Fibroblast of pulmonary artery (primary cell): Measurements from ENCODE around the gene TIPIN.
"Not testable (repeated sequence)": the region's sequence is repeated elsewhere in the genome, so short reads cannot be mapped to it uniquely, and the experiment has no call there.

Source experiments
- DNase-seq: peaks from one replicate; pipeline ENCODE4 v3.0.0-alpha.2; 2010; ENCODE audit warnings: low read depth
- H3K4me3 ChIP-seq: replicated peaks from 2 replicates; pipeline ENCODE4 v1.5.1; 2011; ENCODE audit warnings: low read depth, mild to moderate bottlenecking, control low read depth, low read length, moderate library complexity
- CTCF ChIP-seq: IDR thresholded peaks from 2 replicates; pipeline ENCODE4 v1.5.1; 2011; ENCODE audit warnings: mild to moderate bottlenecking, control low read depth, low read length, inconsistent platforms; ENCODE audit errors: missing control alignments

Gene TIPIN

GRCh38 chr15:66386204-66387123 lies 30.0 kb upstream of the TIPIN start, which contains the start of gene MAP2K1:
MAP2K1 (plus strand) TSS chr15:66386912; CDS start chr15:66387348, 436 bp downstream.
- peak; percentile 97 for DNase-seq
- TF ChIP-seq CTCF: peak; percentile 56
- H3K4me3 ChIP-seq: peak within 1 kb of the TSS; percentile 86

DNA sequence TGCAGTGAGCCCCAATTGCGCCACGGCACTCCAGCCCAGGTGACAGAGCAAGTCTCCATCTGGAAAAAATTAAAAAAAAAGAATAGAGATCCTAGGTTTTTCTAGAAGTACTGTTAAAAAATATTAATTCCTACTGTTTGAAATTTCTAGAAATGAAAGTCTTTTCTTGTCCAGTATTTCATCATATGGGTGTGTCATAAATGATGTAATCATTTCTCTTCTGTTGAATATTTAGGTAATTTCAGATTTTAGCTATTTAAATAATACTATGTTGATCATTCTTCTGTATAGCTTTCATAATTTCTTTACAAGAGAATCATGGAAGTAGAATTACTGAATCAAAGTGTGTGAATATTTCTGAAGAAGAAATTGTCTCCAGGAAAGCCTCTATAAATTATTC lies 24.9 kb upstream of the TIPIN start:
- not testable (repeated sequence) for DNase-seq, H3K4me3 ChIP-seq

DNA sequence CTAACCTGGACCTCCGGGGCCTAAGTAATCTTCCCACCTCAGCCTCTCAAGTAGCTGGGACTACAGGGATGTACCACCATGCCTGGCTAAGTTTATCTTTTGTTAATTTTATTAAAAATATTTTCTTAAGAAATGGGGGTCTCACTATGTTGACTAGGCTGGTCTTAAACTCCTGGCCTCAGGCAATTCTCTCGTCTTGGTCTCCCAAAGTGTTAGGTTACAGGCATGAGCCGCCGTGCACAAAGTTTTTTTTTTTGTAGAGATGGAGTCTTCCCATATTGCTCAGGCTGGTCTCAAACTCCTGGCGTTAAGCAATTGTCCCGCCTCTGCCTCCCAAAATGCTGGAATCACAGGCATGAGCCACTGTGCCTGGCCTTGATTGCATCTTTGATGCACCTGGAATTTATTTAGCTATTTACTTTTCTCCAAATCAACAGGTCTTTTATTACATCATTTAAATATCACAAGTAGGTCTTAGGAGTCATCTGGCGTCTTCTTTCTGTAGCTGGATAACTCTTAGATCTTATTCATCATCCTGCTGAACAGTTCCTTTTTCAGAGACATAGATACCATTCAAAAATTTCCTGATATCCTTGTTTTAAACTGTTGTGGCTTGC lies 22.4 kb upstream of the TIPIN start:
- TF ChIP-seq CTCF: no peak
- no peak overlapping the region for H3K4me3 ChIP-seq

DNA sequence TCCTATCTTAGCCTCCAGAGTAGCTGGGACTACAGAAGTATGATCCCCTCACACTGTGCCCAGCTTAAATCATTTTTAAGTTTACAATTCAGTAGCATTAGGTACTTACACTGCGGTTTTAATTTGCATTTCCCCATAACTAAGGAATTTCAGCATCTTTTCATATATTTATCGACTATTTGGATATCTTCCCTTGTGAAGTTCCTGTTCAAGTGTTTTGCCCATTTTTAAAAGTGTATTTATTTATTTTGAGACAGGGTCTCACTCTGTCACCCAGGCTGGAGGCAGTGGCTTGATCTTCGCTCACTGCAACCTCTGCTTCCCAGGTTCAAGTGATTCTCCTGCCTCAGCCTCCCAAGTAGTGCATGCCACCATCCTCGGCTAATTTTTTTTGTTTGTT lies 17.7 kb upstream of the TIPIN start:
- no peak for DNase-seq
- no peak for TF ChIP-seq CTCF
- H3K4me3 ChIP-seq: no peak overlapping the region

More for the DNA sequence above, 22.4 kb upstream of the TIPIN start:
- DNase-seq: no peak

DNA sequence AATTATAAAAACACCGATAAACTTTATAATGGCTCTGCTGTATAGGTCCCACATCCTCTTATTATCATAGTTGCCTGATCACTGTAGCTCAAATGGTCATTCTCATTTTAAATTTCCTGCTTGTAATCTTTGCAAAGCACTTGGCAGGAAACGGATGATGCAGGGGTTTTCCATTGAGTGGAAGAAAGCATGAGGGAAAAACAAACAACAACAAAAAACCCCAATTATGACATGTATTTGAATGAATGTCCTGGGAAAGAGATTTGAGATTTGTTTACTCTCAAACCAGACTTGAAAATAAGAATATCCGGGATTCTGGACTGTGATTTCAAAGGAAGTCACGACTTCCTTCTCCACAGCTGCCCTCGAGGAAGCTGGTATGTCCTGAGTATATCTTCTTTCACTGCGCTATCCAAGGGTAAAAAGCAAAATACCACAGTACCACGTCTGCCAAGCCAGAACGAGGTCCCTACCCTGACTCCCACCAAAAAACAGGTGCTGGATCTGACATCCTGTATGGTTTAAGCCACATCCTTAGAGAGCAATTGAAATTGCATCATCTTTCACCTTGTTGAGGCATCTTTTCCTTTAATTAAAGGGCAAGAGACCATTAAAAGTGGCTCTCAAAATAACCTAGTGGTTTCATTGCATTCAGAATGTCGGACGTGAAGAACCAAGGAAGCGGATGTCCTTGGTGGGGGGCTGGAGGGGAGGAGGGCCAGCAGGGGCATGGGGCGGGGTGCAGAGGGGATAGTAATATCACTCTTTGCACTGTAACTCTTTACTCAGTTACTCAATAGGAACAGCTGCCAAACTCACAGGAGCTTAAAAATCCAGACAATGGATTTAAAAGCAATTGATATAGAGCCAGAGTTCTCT lies 13.5 kb upstream of the TIPIN start:
- no peak for TF ChIP-seq CTCF
- H3K4me3 ChIP-seq: peak overlapping the region; percentile 39
- peak; percentile 62 for DNase-seq

DNA sequence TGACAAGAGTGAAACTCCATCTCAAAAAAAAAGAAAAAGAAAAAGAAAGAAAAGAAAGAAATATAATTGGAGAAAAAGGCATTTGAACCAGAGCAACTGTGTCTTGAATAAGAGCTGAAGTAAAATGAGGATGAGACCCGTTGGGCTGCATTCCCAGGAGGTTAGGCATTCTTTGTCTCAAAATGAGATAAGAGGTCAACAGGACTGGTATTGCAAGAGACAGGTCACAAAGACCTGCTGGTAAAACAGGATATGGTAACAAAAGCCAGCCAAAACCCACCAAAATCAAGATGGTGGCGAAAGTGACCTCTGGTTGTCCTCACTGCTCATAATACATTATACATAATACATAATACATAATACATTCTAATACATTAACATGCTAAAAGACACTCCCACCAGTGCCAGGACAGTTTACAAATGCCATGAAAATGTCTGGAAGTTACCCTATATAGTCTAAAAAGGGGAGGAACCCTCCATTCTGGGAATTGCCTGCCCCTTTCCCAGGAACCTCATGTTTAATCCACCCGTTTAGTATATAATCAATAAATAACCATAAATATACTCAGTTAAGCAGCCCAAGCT lies 8.6 kb upstream of the TIPIN start:
- no peak overlapping the region for H3K4me3 ChIP-seq
- DNase-seq: no peak
- no peak for TF ChIP-seq CTCF
